Measurements from ENCODE around the gene MYLK4.

The MYLK4 gene

GRCh38 chr6:2693231-2693630 is 57.5 kb downstream of the MYLK4 start:
- DNase-seq = no peak

DNA sequence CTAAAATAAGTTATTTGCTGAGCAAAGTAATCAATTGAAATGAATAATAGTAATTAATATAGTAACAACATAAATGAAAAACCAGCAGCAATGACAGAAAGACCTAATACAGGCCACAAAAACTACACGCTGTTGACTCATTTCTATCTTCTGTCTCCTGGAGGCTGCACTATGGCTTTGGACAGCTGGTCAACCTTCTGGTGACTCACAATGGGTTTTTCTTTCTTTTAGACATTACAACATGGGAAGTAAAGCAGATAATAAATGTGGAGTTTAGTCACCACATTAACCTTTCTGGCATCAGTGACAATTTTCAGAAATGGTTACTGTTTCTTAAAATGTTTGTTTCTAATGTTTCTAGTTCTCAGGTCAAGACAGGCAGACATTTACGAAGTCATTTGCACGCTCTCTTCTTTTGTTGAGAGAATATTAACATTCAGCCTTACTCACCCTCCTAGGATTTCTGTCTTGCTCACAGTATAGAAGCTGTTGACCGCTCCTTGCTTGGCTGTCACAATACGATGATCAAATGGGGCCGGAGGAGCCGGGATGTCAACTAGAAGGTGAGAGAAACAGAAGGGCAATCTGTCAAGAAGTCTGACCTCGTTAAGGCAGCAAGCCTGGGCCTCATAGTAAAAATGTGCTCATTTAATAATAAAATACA is 62.2 kb downstream of the MYLK4 start:
- no peak for DNase-seq

DNA sequence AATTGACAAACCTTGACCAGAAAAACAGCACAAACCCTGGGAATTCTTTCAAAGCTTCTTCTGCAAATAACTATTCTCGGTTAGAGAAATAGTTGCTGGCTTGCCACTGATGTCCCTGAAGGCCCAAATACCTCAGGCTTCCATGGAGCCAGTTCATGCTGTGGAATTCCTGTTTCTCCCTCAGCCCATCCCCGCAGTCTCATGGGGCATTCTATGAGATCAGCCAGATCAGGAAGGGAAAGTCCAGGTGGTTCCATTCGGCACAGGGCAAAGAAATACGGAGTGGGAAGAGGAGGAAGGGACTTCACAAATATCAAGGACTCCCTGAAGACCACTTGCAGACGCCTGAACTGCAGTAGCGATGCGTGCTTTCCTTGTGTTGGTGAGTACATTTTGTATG is 63.3 kb downstream of the MYLK4 start:
- DNase-seq = no peak

DNA sequence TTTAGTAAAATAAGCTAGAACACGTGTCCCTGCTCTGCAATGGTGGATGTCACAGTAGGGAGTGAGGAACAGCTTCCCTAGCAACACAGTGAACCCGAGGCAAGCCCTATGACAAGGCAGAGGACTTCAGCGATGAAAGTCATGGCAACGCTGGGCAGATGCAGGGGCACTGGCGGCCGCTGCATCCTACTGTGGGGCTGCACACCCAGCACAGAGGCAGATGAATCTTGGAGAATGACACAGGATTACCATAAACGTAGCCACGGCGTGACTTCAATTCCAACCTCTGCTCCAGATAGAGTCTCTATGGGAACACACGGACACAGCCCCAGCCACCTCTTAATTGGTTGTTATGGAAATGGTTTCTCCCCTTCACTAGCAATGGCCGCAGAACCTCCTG is 64.2 kb downstream of the MYLK4 start:
- DNase-seq = no peak

GRCh38 chr6:2684766-2685754 is 65.7 kb downstream of the MYLK4 start:
- DNase-seq = no peak

DNA sequence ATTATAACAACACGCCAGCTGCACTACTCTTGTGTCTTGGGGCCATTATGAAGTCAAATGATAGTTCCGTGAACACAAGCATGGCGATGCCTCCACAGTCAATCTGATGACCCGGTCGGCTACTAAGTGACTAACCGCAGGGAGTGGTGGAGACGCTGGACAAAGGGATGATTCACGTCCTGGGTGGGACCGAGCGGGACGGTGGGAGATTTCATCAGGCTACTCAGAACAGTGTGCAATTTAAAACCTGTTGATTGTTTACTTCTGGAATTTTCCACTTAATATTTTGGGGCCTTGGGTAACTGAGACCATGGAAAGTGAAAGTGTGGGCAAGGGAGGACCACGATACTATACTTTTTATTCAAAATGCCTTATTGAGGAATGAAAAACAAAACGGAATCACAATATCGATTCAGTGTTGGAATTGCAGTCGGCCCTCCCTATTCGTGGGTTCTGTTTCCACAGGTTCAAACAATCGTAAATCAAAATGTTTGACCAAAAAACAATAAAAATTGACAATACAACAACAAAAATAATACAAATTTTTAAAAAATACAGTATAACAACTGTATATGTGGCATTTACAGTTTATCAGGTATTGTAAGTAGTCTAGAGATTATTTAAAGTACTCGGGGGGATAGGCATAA is 66.5 kb downstream of the MYLK4 start:
- DNase-seq = no peak

- no peak for DNase-seq
Measured at GRCh38 chr6:2680264-2680922, 70.3 kb downstream of the MYLK4 start.

- no peak for DNase-seq
Measured at GRCh38 chr6:2677080-2677593, 73.6 kb downstream of the MYLK4 start.

- no peak for DNase-seq
Measured at GRCh38 chr6:2676048-2676447, 74.7 kb downstream of the MYLK4 start.

GRCh38 chr6:2674857-2675256 is 75.9 kb downstream of the MYLK4 start:
- DNase-seq = peak in 1 of 2 experiments; percentile 13

- no peak for DNase-seq
Measured at GRCh38 chr6:2669067-2669700, 81.5 kb downstream of the MYLK4 start.

DNA sequence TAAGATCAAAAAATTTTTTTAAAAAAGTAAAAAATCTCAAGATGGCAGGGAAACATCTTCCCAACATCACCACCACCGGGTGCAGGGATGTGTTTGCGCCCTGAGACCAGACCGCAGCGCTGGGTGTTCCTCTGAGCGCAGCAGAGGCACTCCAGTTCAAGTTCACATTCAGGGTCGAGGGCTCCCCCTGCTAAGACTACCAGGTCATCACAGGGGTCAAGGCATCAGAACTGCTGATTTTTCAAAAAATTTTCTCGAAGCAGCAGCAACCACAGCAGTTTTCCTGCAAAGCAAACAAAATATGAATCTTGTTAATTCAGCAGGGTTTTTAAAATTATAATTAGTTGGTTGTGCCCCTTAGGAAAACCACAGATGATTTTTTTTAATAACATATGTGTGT is 83.1 kb downstream of the MYLK4 start:
- no peak for DNase-seq

DNA sequence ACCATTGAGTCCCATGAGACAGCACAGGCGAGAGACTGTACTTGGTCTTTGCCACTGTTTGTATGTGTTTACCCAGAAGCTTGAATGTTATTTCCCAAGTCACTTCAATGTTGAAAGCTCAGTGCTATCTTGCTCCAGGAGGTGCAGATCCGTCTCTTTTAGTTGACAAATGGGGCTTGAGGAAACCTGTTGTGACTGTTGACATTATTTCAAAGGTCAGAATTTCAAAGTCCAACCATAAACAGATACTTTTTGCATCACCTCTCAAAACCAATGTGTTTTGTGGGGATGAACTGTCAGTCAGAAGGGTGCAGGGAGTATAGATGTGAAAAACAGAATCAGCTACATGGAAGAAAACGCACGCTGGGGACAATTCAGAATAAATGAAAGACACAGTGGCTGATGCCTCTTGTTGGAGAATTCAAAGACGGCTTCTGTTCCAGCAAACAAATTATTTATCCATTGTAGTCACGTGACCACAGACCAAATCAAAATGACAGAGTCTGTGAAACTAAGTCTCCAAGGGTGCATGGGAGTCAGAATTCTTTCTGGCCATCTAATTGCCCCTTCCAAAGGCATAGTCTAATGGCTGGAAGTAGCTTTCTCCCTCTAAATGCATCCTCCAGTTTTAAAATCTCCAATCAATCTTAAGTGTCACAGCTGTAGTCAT is 83.7 kb downstream of the MYLK4 start:
- no peak for DNase-seq

DNA sequence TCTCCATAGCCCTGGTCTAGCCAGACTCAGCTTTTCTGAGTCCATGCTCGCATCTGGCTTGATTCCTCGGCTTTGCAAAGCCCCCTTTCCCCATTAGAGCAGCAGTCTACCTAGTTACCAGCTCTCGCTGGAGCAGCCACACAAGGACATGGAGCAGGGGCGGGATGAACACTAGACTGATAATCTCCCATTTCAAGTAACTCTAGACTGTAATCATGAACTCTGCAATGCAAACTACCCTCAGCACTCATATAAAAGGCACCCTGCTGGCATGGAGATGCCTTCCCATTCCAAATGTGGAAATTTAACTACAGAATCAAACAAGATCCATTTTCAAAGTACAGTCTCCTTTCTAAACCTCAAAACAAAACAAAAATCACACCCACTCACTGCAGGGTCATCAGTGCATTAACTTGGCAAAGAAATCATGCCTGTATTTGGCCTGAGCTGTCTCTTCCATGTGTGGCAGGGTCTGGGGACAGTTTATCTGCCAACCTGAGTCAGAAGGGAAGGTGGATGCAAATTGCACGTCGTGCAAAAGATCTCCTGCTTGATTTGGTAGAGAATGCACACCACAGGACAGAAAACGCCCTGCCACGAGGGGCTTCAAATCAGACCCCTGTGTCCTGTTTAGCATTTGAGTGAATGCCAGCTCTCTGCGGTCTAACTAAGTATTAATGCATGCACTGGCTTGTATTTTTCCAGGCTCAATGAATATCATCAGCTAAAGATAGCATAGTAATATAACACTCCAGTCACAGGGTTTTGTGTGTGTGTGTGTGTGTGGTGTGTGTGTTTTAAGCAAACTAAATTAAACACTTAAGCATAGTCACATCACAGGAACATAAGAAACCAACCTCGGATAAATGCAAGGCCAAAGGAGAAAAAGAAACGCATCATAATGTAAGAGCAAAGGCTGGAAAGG is 85.3 kb downstream of the MYLK4 start:
- no peak for DNase-seq

DNA sequence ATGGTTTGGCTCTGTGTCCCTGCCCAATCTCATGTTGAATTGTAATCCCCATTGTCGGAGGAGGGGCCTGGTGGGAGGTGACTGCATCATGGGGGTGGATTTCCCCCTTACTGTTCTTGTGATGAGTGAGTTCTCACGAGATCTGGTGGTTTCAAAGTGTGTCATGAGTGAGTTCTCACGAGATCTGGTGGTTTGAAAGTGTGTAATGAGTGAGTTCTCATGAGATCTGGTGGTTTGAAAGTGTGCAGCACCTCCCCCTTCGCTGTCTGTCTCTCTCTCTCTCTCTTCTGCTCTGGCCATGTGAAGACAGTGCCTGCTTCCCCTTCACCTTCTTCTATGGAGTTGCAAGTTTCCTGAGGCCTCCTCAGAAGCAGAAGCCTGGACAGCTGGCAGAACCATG is 87.6 kb downstream of the MYLK4 start:
- DNase-seq = peak in 1 of 2 experiments; percentile 9

DNA sequence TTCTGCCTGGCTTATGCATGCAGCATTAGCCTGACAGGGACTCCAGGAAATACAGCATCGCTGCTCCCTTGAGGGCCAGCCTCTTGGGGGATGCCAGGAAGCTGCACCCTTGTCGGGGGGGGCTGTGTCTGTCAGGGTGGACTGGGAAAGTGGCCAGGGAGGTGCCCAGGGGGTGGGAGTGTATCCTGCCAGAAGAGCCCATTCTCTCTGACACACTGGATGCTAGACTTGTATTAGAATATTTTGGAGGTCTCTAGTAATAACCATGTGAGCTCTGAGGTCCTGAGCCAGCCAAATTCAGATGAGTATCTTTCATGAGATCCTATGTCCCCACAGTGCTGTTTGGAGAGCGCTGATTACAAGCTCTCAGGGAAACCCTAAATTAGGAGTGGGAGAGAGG is 89.1 kb downstream of the MYLK4 start:
- DNase-seq = no peak

GRCh38 chr6:2659882-2660281 is 90.8 kb downstream of the MYLK4 start:
- no peak for DNase-seq

GRCh38 chr6:2659381-2659780 is 91.3 kb downstream of the MYLK4 start:
- DNase-seq = no peak

- no peak for DNase-seq
Measured at GRCh38 chr6:2658788-2659187, 91.9 kb downstream of the MYLK4 start.

GRCh38 chr6:2656460-2657079 is 94.2 kb downstream of the MYLK4 start:
- DNase-seq = no peak
